Fibroblast of skin of right quadriceps (primary cell): ENCODE data around the gene CADPS.

Experiments
- DNase-seq: peaks from one replicate; pipeline ENCODE4 v3.0.0-alpha.2; 2013

CADPS gene

GRCh38 chr3:62625268-62625667 is 249.9 kb downstream of the CADPS start:
- DNase-seq, result no peak

- no peak for DNase-seq
These were observed 251.0 kb downstream of the CADPS start for GRCh38 chr3:62624185-62624584.

GRCh38 chr3:62622553-62623174 is 252.6 kb downstream of the CADPS start:
- DNase-seq, result peak; percentile 64

- no peak for DNase-seq
These were observed 253.3 kb downstream of the CADPS start for GRCh38 chr3:62621925-62622324.

GRCh38 chr3:62621176-62621575 is 254.0 kb downstream of the CADPS start:
- DNase-seq, result peak; percentile 27

GRCh38 chr3:62615258-62615849 is 259.9 kb downstream of the CADPS start:
- DNase-seq, result peak; percentile 25

GRCh38 chr3:62614527-62614926 is 260.7 kb downstream of the CADPS start:
- no peak for DNase-seq

- peak; percentile 76 for DNase-seq
These were observed 263.5 kb downstream of the CADPS start for GRCh38 chr3:62611541-62612240.

GRCh38 chr3:62607287-62608029 is 267.8 kb downstream of the CADPS start:
- DNase-seq, result peak; percentile 94

- DNase-seq, result no peak
These were observed 269.7 kb downstream of the CADPS start for GRCh38 chr3:62605413-62606068.

GRCh38 chr3:62604751-62605351 is 270.4 kb downstream of the CADPS start:
- DNase-seq, result peak; percentile 47

- peak; percentile 87 for DNase-seq
These were observed 270.9 kb downstream of the CADPS start for GRCh38 chr3:62604298-62604697.

GRCh38 chr3:62602987-62603386 is 272.2 kb downstream of the CADPS start:
- DNase-seq, result no peak

GRCh38 chr3:62602129-62602770 is 273.0 kb downstream of the CADPS start:
- DNase-seq, result no peak

- DNase-seq, result peak; percentile 80
These were observed 273.8 kb downstream of the CADPS start for GRCh38 chr3:62601238-62602070.

- DNase-seq, result no peak
These were observed 275.2 kb downstream of the CADPS start for GRCh38 chr3:62600033-62600432.

- DNase-seq, result no peak
These were observed 277.7 kb downstream of the CADPS start for GRCh38 chr3:62597491-62597890.

- no peak for DNase-seq
These were observed 282.8 kb downstream of the CADPS start for GRCh38 chr3:62592408-62592807.

GRCh38 chr3:62589078-62589477 is 286.1 kb downstream of the CADPS start:
- DNase-seq, result no peak

GRCh38 chr3:62587579-62588031 is 287.6 kb downstream of the CADPS start:
- DNase-seq, result peak; percentile 98

- no peak for DNase-seq
These were observed 288.0 kb downstream of the CADPS start for GRCh38 chr3:62587169-62587568.
